ENCODE data around the gene GPM6B. TPM values are rescaled to one million over a fixed set of nuclear protein-coding genes. Genes with fewer than 3 reads are reported as not detected.

Gene GPM6B
- total RNA-seq (2022; extraction: Qiagen RNA extraction), result 0.24 to 0.61 TPM (median 0.39 TPM) in 5 replicates

GRCh38 chrX:13816643-13817627 lies at the start of gene GPM6B:
Gene GPM6B, minus strand, starts transcription at chrX:13817093. Its CDS starts 189 bp downstream, at chrX:13816904.

GRCh38 chrX:13734278-13735172 lies 82.4 kb downstream of the GPM6B start, which contains the start of the genes OFD1 and TRAPPC2:
Gene OFD1, plus strand, starts transcription at chrX:13734748. Its CDS starts 324 bp downstream, at chrX:13735072.
Gene TRAPPC2, minus strand, starts transcription at chrX:13734620. Its CDS starts 14,657 bp downstream, at chrX:13719963.

Other genes starting within 250 kb of the GPM6B start
- not detected in 5 replicates for gene EGFL6, start 247.5 kb downstream of the GPM6B start, total RNA-seq (2022; extraction: Qiagen RNA extraction)
- 0.55 to 0.80 TPM (median 0.70 TPM) in 5 replicates for gene TCEANC, start 164.0 kb downstream of the GPM6B start, total RNA-seq (2022; extraction: Qiagen RNA extraction)
- 28.0 to 32.3 TPM (median 29.2 TPM) in 5 replicates for gene RAB9A, start 128.0 kb downstream of the GPM6B start, total RNA-seq (2022; extraction: Qiagen RNA extraction)
- 7.0 to 8.5 TPM (median 7.3 TPM) in 5 replicates for gene TRAPPC2, start 82.5 kb downstream of the GPM6B start, total RNA-seq (2022; extraction: Qiagen RNA extraction)
- gene OFD1, start 82.3 kb downstream of the GPM6B start, total RNA-seq (2022; extraction: Qiagen RNA extraction), result 10.9 to 13.1 TPM (median 11.5 TPM) in 5 replicates
- 8.0 to 10.5 TPM (median 9.9 TPM) in 5 replicates for gene GEMIN8, start 212.8 kb upstream of the GPM6B start, total RNA-seq (2022; extraction: Qiagen RNA extraction)

Data from A549 treated with AZD2906 at 1 μM for 4 hours (cell line).